Measurements from ENCODE around the gene SPRED1.

DNA sequence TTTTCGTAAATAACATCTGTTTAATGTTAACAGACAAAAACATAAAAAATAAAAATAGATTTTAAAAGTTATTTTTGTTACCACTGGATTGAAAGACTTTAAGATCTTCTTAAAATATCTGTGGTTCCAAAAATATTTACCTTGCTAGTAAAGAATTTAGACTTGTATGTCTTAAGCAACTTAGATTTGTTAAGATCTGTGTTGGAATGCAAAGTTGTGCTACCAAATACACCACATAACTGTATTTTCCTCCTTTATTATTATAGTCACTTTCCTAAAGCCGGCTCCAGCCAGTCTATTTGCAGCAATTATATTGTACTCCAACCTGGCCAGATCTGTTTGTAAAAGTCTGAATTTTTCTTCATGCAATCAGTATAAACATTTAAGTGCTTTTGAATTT, 63.7 kb downstream of the SPRED1 start:
- TF ChIP-seq, protein P1, sequence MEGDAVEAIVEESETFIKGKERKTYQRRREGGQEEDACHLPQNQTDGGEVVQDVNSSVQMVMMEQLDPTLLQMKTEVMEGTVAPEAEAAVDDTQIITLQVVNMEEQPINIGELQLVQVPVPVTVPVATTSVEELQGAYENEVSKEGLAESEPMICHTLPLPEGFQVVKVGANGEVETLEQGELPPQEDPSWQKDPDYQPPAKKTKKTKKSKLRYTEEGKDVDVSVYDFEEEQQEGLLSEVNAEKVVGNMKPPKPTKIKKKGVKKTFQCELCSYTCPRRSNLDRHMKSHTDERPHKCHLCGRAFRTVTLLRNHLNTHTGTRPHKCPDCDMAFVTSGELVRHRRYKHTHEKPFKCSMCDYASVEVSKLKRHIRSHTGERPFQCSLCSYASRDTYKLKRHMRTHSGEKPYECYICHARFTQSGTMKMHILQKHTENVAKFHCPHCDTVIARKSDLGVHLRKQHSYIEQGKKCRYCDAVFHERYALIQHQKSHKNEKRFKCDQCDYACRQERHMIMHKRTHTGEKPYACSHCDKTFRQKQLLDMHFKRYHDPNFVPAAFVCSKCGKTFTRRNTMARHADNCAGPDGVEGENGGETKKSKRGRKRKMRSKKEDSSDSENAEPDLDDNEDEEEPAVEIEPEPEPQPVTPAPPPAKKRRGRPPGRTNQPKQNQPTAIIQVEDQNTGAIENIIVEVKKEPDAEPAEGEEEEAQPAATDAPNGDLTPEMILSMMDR (conservative IDR thresholded peaks at IDR 0.05; ENCODE audit: low read depth in 2 of 2) = no peak
- TF ChIP-seq EZH2phosphoT487 (IDR thresholded peaks at IDR 0.05; ENCODE audit: unreplicated experiment) = no peak
- no peak for TF ChIP-seq POLR2AphosphoS5 (IDR thresholded peaks at IDR 0.05; ENCODE audit: low read depth)
- TF ChIP-seq JUNB (IDR thresholded peaks at IDR 0.05; ENCODE audit: unreplicated experiment) = no peak

Measured in GM23338 (cell line).